DMS 273 (cell line): ENCODE results near the gene PDIK1L.

Experiments used
- DNase-seq: peaks from one replicate; lab custom pipeline; 2025; ENCODE audit not compliant: unreplicated experiment; lab: John Stamatoyannopoulos, UW

Gene PDIK1L

DNA sequence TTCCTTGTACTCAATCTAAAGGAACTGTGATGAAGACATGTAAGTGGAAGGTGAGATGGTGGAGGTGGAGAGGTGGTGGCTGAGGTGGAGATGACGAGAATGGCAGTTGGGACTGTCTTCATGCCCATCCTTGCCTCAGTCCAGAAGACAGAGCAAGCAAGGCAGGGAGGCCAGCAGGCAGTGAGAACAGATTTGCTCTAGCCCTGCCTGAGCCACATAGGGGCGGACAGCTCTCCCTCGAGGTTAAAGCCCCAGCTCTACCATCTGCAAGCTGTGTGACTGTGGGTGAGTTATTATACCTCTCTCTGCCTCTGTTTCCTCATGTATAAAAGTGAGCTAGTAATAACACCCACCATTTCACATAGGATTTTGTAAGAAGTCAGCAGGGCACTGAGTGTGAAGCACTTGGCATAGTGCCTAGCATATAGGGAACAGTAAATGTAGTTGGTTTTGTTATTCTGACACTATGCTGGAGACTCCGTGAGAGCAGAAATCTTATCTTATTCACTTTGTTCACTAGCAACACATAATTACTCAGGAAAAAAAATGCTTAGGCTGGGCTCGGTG lies 42.4 kb downstream of the PDIK1L start:
- no peak for DNase-seq

DNA sequence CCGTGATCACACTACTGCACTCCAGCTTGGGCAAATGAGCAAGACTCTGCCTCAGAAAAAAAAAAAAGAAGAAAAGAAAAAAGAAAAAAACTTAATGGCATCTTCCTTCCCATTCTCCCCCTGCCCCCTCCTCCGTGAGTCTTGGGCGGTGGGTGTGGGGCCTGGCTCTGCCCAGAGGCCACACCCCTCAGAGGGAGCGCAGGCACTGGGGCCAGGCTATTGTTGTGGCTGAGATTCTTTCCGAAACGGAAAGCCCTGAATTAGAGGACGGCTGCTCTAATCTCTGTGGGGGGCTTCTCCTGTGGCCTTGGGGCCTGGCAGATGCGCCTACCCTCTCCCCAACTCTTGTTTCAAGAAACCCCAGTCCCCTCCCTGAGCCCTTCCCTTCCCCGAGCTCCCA lies 43.1 kb downstream of the PDIK1L start:
- no peak for DNase-seq

DNA sequence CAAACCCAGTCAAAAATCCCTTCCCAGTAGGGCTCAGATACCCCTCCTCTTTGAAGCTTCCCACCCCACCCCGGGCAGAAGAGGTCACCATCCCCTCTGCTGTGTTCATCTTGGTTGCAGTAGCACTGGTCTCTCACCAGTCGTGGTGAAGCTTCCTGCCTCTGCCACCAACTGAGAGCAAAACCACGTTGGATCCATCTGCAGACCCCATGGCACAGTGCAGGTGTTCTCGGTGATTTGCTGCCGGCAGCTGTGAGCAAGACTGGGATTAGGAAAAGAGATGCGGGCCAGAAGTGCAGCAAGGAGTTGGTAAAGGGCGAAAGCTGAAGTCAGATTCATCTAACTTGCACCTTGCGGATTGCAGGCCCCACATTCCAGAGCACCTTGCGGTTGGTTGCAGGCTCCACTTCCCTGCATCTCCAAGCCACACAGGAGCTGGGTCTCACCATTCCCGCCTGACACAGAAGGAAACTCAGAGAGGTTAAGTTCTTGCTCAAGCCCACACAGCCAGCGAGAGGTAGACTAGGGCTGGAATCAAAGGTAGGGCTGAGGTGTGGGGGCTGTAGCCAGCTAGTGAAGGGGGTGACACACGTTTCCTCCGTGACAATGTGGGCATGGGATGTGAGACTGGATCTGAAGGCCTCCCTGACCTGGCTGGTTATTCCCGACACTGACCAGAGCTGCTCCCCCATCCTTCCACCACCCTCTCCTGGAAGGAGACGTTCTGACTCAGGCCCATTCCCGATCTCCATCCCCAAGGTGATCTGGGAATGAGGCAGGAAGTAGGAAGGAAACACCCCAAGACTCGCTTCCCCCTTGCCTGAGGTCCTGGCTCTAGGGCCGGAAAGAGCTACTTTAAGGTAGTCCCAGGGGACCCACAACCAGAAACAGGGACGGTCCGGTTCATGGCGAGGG lies 44.0 kb downstream of the PDIK1L start:
- no peak for DNase-seq

DNA sequence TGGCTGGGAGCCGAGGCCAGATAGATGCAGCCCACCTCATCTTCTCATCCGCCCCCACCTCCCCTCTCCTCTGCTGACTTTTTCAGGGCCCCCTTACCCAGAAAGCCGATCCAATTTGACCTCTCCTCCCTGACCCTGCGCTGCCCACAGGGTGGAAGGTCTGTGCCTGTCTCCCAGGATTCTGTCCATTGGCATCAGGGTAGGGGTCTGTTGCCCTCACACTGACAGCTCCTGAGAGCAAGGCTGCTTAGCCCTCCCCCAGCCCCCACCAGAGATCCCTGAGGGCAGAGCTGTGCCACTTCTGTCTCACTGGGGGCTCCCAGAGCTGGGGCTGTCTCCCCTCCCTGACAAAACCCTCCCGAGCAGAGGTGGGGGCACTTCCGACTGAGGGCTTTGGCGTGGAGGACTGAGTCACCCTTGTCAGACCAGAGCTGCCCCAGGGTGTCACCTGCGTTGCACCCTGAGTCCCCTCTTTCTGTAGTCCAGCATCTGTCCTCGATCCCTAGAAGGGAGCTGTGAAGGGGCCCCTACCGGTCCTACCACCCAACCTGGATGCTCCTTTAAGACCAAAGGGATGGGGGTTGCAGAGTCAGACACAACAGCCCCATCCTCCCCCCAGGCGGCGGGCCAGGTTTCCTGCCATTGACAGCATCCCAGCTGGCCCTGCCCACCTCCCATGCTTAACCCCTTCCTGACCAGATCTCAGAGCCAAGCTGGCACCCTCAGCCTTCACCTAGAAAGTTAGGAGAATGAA lies 44.8 kb downstream of the PDIK1L start:
- peak; percentile 78 for DNase-seq

DNA sequence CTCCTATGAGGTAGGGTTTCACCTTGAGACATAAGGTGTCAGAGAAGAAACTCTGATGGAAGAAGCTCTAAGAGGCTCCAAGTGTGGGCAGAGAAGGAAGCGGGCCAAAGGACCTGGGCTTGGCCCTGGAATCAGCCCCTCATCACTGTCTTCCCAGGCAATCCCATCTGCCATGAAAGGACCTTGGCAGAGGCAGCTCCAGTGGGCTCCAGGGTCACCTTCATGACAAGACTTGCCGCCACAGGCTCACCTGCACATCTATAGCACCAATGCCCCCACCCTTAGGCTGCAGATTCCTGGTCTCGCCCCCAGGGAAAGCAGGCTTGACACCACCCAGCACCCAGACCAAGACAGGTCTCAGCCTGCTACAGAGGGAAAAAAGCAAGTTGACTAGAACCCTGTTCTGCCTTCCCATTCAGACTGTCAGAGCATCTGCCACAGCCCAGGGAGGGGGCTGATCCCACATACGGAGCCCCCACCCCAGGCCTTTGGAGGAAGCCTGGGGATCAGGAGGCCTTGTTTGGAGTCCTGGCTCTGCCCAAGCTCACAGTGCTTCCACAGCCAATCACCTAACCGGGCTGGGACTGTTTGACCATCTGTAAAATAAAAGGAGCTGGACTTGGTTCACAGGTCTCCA lies 46.8 kb downstream of the PDIK1L start:
- DNase-seq = no peak

DNA sequence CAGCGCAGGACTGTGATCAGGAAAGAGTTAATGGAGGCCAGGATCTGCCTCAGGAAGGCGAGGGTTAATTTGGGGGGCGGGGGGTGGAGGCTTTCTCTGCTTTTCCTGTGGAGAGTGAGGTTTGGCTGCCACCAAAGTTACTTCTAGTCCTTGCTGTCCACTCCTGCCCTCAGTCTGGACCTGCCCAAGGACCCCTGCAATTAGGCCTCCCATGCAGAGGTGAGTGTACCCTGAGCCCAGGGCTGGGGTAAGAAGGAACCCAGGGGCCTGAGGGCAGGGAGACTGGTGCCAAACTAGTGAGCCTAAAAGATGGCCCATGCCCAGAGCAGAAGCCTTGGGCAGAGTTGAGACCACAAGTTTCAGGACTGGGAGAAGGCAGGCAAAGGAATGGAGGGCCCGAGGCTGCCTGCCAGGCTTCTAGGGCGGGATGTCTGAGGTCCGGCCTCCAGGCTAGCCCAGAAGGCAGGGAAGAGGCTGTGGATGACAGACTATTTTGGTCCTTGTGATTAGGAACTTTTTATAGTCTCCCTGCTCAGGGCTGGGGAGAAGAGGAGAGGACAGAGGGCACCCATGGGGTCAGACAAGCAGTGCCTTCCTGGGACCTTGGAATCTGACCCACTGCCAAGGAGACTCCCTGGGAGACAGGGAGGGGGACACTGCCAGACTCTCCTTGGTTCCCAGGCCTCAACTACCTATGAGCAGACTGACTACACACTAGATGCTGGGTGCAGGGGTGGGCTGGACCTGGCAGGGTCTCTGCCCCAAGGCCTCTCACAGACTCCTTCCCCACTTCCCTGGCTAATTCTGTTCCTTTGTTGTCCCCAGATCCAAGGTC lies 47.5 kb downstream of the PDIK1L start, which contains the start of gene FAM110D:
Gene FAM110D, plus strand, starts transcription at position 172 of the 835 bp plus-strand sequence. CDS start 2,213 bp downstream, outside the sequence.
- peak; percentile 50 for DNase-seq

DNA sequence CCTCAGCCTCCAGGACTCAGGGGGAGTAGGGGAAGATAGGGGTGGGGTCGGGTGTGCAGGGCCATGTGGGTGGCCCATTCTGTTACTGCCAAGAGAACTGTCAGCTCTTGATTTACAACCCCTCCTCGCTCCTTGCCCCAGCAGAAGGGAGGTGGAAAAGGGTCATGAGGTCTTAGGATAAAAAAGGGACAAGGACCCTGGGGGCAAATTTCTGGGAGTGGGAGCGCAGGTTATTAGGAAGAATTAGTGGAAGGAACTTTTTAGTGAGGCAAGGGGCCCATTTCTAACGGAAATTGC lies 48.1 kb downstream of the PDIK1L start:
- DNase-seq = no peak

DNA sequence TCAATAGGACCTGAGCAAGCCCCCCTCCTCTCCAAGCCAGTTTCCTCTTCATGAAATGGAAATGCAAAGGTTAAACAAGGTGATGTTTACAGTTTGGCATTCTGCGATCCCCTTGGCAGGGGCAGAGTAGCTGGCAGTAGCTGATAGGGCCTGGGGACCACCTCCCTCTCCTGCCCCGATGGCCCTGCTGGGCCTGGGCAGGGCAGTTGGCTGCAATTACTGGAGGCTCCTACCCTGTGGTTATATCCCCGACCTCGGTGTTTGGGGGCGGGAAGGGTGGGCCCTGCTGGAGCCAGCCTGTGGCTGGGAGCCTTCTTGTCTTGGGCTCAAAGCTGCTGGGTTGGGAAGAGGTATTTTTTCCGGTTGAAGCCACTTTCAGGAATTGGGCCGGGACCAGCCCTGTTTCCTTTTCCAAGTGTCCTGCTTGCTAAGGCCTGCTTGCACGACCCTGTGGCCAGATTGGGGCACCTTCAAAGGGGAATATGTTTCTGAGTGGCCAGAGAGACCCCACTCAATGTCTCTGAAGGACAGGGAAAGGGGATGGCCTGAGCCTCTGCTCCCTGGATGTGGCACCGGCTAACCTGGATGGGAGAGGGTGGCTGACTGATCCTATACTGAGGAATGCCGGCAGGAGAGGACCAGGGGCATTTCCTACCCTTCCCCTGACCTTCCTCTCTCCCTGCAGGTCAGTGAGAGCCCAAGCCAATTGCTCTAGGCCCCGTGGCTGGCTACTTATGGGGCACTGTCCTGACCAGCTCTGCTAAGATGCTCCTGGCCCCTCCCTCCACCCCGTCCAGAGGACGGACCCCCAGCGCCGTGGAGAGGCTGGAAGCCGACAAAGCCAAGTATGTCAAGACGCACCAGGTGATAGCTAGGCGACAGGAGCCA lies 49.1 kb downstream of the PDIK1L start:
- no peak for DNase-seq

DNA sequence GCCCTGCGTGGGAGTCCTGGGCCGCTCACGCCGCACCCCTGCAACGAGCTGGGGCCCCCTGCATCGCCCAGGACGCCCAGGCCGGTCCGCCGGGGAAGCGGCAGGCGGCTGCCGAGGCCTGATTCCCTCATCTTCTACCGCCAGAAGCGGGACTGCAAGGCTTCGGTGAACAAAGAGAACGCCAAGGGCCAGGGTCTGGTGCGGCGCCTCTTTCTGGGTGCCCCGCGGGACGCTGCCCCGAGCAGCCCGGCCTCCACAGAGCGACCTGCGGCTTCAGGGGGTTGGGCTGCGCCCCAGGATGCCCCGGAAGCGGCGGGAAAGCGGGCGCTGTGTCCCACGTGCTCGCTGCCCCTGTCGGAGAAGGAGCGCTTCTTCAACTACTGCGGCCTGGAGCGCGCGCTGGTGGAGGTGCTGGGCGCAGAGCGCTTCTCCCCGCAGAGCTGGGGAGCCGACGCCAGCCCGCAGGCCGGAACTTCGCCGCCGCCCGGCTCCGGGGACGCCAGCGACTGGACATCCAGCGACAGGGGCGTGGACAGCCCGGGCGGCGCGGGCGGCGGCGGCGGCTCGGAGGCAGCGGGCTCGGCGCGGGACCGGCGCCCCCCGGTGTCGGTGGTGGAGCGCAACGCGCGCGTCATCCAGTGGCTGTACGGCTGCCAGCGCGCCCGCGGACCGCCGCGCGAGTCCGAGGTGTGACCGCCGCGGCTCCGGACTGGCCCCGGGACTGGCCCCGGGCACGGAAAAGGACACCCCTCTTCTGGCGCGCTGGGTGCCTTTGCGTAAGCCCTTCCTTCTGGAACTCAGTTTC lies 50.0 kb downstream of the PDIK1L start:
- DNase-seq = peak; percentile 81

DNA sequence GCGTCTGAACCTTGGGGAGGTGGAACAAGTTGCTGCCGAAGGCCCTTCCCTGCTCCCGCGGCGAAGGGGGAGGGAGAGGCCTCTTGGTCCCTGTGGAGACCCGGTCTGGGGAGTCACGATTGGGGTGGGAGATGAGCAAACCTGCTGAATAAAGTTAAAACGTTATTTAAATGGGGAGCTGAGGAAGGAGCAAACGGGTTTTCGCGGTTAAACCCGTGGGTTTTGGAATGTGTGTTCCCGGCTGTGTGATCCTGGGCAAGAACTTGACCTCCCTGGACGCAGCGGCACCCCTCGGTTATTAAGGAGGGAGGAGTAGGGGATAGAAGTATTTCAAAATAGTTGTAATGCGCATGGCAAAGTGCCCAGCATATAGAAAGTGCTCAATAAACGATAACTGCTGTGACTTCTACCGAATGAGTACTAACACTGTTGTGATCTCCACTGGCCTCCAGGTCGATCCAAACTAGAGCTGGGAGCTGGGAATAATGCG lies 50.6 kb downstream of the PDIK1L start:
- no peak for DNase-seq

DNA sequence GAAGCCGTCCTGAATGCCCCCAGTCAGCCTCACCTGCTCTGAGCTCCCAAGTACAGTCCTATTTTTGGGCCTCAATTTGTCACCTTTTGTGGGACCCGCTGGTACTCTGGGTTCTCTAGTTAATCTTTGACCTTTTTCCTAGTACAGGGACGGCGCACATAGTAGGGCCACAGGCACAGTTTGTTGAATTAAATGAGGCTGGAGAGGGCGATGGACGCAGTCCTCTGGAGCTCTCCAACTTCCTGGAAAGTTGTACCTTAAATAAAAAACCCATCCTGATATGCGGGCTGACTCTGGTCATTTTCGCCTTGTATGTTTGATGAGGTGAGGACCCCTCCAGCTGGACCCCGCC lies 52.0 kb downstream of the PDIK1L start:
- DNase-seq = no peak

DNA sequence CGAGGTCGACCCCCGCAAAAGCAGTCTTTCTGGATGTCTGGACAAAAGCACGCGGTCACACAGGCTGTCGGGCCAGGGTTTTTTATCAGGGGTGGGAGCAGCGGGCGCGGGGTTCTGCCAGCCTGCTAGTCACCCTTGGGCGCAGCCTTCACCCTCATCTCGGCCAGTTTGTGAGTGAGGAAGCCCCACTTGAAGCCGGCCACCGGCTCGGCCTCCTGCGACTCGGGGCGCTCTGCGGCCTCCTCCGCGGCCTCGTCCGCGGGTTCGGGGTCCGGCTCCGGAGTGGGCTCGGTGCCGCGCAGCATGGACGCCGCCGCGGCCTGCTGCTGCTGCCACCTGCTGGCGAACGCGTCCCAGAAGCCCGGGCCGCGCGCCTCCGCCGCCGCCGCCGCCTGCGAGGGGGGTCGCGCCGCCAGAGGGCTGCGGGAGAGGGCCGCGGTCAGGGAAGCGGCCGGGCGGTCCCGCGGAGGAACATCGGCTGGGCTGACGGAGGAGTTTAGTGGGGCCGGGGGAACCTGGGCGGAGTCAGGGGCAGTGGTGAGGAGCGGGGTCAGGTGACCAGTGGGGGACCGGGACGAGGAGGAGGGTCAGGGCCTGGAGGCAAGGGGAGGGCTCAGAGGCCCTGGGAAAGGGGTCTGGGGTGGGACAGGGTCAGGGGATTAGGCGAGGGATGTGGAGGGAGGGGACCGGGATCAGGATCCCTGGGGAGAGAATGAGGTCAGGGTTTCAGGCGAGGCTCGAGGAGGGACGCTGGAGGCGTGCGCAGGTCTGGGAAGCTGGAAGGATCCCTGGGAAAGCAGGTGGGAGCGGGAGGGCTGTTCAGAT lies 52.6 kb downstream of the PDIK1L start:
- DNase-seq = peak; percentile 80

DNA sequence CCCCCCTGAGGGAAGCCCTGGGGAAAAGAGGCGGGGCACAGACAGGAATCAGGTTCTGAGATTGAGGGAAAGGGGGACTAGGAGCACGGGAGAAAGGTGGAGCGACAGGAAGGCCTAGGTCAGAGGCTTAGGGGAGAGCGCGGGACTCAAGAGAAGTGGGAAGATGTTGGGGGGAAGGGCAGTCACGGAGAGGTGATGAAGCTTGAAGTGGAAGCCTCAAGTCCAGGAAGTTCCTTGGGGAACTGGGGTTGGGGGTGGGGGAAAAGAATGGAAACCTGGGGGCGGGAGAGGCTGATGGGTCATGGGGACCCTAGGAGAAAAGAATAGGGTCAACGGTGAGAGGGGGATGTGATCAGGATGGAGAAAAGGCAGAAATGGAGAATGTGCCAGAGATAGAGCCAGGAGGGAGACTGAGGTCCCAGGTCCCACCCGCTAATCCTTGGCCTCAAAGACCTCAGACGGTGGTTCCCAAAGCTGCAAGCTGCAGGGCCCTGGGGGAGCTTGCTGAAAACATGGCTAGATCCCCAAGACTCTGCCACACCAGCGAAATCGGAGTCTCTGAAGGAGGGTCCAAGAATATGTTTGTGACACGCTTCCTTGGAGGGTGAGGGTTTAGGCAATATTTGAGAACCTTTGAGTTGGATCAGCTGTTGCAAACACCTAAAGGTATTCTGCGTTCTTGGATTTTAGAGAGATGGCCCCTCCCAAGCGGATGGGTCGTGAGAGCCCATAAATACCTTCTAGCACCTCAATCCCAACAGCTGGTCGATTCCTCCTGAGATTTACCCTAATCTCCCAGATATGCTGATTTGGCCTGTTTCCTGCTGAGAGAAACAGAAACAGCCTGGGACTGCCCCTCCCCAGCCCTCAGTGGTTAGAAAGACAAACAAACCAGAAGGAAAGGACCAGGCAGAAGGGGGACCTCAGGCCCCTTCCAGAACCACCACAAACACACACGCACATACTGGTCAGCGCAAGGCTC lies 53.5 kb downstream of the PDIK1L start:
- peak; percentile 47 for DNase-seq

DNA sequence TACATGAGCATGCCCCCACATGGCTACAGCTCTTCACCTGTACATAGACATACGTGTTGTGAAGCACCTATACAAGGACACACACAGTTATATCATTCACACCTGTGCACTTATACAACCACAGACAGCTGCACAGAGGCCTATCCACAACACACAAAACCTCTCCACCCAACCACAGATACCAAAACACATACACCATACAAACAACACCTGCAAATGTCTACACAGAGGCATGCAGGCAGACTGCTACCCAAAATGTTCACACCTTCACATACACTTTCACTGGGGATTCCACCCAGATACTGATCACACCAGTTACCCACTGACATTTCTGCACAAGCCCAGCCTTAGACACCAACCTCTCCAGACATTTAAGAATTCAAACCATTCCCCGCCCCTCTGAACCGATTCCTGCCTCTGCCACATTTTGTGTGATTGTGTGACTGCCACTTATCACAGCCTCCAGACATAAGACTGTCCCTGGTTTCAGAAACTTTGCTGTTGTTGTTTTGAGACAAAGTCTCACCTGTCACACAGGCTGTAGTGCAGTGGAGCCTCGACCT lies 55.2 kb downstream of the PDIK1L start:
- no peak for DNase-seq

DNA sequence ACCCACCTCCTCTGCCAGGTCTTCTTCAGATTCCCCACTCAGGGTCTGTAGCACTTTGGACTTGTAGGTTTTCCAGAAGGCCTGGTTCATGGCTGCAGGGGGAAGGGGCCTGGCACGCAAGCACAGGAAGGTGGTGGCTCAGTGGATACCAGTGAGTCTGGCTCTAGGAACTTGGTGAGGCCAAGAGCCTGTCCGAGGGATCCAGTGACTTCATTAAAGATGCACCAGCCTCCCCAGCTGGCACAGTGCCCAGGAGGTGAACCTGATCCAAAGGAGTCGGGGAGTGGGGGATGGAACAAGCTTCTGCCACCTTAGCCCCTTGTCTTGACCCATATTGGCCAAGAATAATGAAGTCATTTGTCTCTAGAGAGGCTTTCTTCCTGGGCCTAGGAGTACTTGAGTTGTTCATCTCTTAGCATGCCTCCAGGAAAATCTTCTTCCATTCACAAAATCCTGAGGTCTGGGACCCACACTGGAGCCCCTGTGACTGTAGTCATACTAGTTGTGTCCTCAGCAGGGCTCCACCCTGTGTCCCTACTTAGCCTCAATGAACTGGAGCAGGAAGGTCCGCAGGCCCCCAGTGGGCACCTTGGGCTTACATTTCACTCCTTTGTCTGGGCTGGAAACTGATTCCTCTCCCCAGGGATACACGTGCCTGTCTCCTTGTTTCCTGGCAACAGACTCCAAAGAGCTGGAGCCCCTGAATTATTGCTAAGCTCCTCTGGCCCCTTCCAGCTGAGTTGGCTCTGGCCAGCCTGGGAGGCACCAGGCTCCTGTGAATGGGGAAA lies 57.0 kb downstream of the PDIK1L start, which contains the start of gene C1orf232:
Gene C1orf232, minus strand, starts transcription at position 554 of the 788 bp plus-strand sequence. Its CDS starts 464 bp downstream, at position 90.
- DNase-seq = peak; percentile 87
